Activated gamma-delta T cell treated with anti-CD3 and anti-CD28 coated beads, Interleukin-2, amount 50 U/mL, for 16 hours (primary cell): ENCODE measurements around the gene CACNB3.
"Not testable (repeated sequence)": the region's sequence is repeated elsewhere in the genome, so short reads cannot be mapped to it uniquely, and the experiment has no call there.

Source experiments
- DNase-seq: peaks from one replicate; pipeline ENCODE4 v3.0.0-alpha.2; 2020; ENCODE audit warnings: low read depth

Gene CACNB3

GRCh38 chr12:48854932-48855331 lies 36.6 kb downstream of the CACNB3 start:
- not testable (repeated sequence) for DNase-seq

GRCh38 chr12:48856379-48856778 lies 38.1 kb downstream of the CACNB3 start:
- DNase-seq, result no peak

- DNase-seq, result no peak
Observed at GRCh38 chr12:48857278-48857994, 39.1 kb downstream of the CACNB3 start.

GRCh38 chr12:48858043-48858442 lies 39.7 kb downstream of the CACNB3 start:
- DNase-seq, result no peak

GRCh38 chr12:48859607-48860006 lies 41.3 kb downstream of the CACNB3 start:
- DNase-seq, result no peak

GRCh38 chr12:48860236-48860635 lies 41.9 kb downstream of the CACNB3 start:
- DNase-seq, result not testable (repeated sequence)

GRCh38 chr12:48861111-48861510 lies 42.8 kb downstream of the CACNB3 start:
- no peak for DNase-seq

- no peak for DNase-seq
Observed at GRCh38 chr12:48862760-48863159, 44.5 kb downstream of the CACNB3 start.

- no peak for DNase-seq
Observed at GRCh38 chr12:48863291-48863690, 45.0 kb downstream of the CACNB3 start.

GRCh38 chr12:48865281-48866051 lies 47.2 kb downstream of the CACNB3 start, which contains the start of gene RND1:
RND1 (minus strand) TSS chr12:48865870; CDS start chr12:48865767, 103 bp downstream.
- peak; percentile 67 for DNase-seq

GRCh38 chr12:48866052-48866711 lies 47.9 kb downstream of the CACNB3 start:
- no peak for DNase-seq

GRCh38 chr12:48868451-48868850 lies 50.2 kb downstream of the CACNB3 start:
- DNase-seq, result no peak

GRCh38 chr12:48869191-48869590 lies 50.9 kb downstream of the CACNB3 start:
- DNase-seq, result no peak

GRCh38 chr12:48873096-48873495 lies 54.8 kb downstream of the CACNB3 start:
- no peak for DNase-seq

GRCh38 chr12:48873534-48873933 lies 55.2 kb downstream of the CACNB3 start:
- DNase-seq, result not testable (repeated sequence)

- DNase-seq, result no peak
Observed at GRCh38 chr12:48875944-48876515, 57.7 kb downstream of the CACNB3 start.
